ENCODE measurements around the gene COX17. TPM values are rescaled to one million over a fixed set of nuclear protein-coding genes. Genes with fewer than 3 reads are reported as not detected.

COX17 gene
- total RNA-seq, 1 donor from 2014 or later: 64.9 TPM

GRCh38 chr3:119649761-119650160, 27.4 kb downstream of the COX17 start:
- Mint-ChIP-seq H3K4me3 (ENCODE audit: low read depth) (no peak overlapping the region), H3K9me3 (no peaks in the 10 kb centered on the region), H3K36me3 (ENCODE audit: low read depth) (no peaks in the 10 kb centered on the region), H3K27me3 (ENCODE audit: low read depth) (no peaks in the 10 kb centered on the region), H3K4me1 (ENCODE audit: low read depth) (peaks cover 5% of the 10 kb centered on the region), H3K27ac (no peak overlapping the region)
- intact Hi-C loops (cut with micrococcal nuclease): no loop called here
- no peak for DNase-seq (ENCODE audit: low spot score)

GRCh38 chr3:119647843-119648575, 29.2 kb downstream of the COX17 start:
- no peak overlapping the region for H3K4me3 Mint-ChIP-seq (ENCODE audit: low read depth)
- DNase-seq (ENCODE audit: low spot score): no peak
- H3K36me3 Mint-ChIP-seq (ENCODE audit: low read depth): no peaks in the 10 kb centered on the region
- H3K4me1 Mint-ChIP-seq (ENCODE audit: low read depth): peaks cover 13% of the 10 kb centered on the region
- no peaks in the 10 kb centered on the region for H3K9me3 Mint-ChIP-seq
- intact Hi-C loops (cut with micrococcal nuclease): no loop called here
- H3K27ac Mint-ChIP-seq: no peak overlapping the region
- no peaks in the 10 kb centered on the region for H3K27me3 Mint-ChIP-seq (ENCODE audit: low read depth)

- Mint-ChIP-seq H3K4me1 (ENCODE audit: low read depth) (peaks cover 21% of the 10 kb centered on the region), H3K27me3 (ENCODE audit: low read depth) (no peaks in the 10 kb centered on the region), H3K27ac (no peak overlapping the region), H3K9me3 (no peaks in the 10 kb centered on the region), H3K36me3 (ENCODE audit: low read depth) (no peaks in the 10 kb centered on the region), H3K4me3 (ENCODE audit: low read depth) (no peak overlapping the region)
- intact Hi-C loops (cut with micrococcal nuclease): no loop called here
- DNase-seq (ENCODE audit: low spot score): no peak
Observed at GRCh38 chr3:119647171-119647570, 30.0 kb downstream of the COX17 start.

- Mint-ChIP-seq H3K27me3 (ENCODE audit: low read depth) (no peaks in the 10 kb centered on the region), H3K9me3 (peaks cover 6% of the 10 kb centered on the region), H3K4me1 (ENCODE audit: low read depth) (peaks cover 21% of the 10 kb centered on the region), H3K36me3 (ENCODE audit: low read depth) (peaks cover 6% of the 10 kb centered on the region), H3K4me3 (ENCODE audit: low read depth) (no peak overlapping the region), H3K27ac (no peak overlapping the region)
- no peak for DNase-seq (ENCODE audit: low spot score)
- intact Hi-C loops (cut with micrococcal nuclease): no loop called here
Observed at GRCh38 chr3:119645813-119646212, 31.4 kb downstream of the COX17 start.

- H3K4me3 Mint-ChIP-seq (ENCODE audit: low read depth): no peak overlapping the region
Observed at GRCh38 chr3:119644481-119644880, 32.7 kb downstream of the COX17 start.

GRCh38 chr3:119643528-119643927, 33.7 kb downstream of the COX17 start:
- Mint-ChIP-seq H3K9me3 (peaks cover 13% of the 10 kb centered on the region), H3K4me1 (ENCODE audit: low read depth) (peaks cover 36% of the 10 kb centered on the region), H3K27ac (no peak overlapping the region), H3K36me3 (ENCODE audit: low read depth) (peaks cover 15% of the 10 kb centered on the region), H3K4me3 (ENCODE audit: low read depth) (no peak overlapping the region), H3K27me3 (ENCODE audit: low read depth) (no peaks in the 10 kb centered on the region)
- DNase-seq (ENCODE audit: low spot score): no peak
- intact Hi-C loops (cut with micrococcal nuclease): no loop called here

More at GRCh38 chr3:119644481-119644880, 32.7 kb downstream of the COX17 start:
- intact Hi-C loops (cut with micrococcal nuclease): no loop called here
- no peak for DNase-seq (ENCODE audit: low spot score)
- Mint-ChIP-seq H3K9me3 (peaks cover 12% of the 10 kb centered on the region), H3K27ac (no peak overlapping the region), H3K27me3 (ENCODE audit: low read depth) (no peaks in the 10 kb centered on the region), H3K4me1 (ENCODE audit: low read depth) (peaks cover 29% of the 10 kb centered on the region), H3K36me3 (ENCODE audit: low read depth) (peaks cover 14% of the 10 kb centered on the region)

- Mint-ChIP-seq H3K9me3 (peaks cover 13% of the 10 kb centered on the region), H3K27me3 (ENCODE audit: low read depth) (no peaks in the 10 kb centered on the region), H3K36me3 (ENCODE audit: low read depth) (peaks cover 15% of the 10 kb centered on the region), H3K4me3 (ENCODE audit: low read depth) (no peak overlapping the region), H3K27ac (no peak overlapping the region), H3K4me1 (ENCODE audit: low read depth) (peaks cover 42% of the 10 kb centered on the region)
- no peak for DNase-seq (ENCODE audit: low spot score)
- intact Hi-C loops (cut with micrococcal nuclease): no loop called here
Observed at GRCh38 chr3:119642746-119643473, 34.3 kb downstream of the COX17 start.

- H3K36me3 Mint-ChIP-seq (ENCODE audit: low read depth): peaks cover 19% of the 10 kb centered on the region
- DNase-seq (ENCODE audit: low spot score): no peak
- intact Hi-C loops (cut with micrococcal nuclease): no loop called here
- H3K4me1 Mint-ChIP-seq (ENCODE audit: low read depth): peaks cover 50% of the 10 kb centered on the region
- no peak overlapping the region for H3K27ac Mint-ChIP-seq
- peaks cover 13% of the 10 kb centered on the region for H3K9me3 Mint-ChIP-seq
- H3K4me3 Mint-ChIP-seq (ENCODE audit: low read depth): no peak overlapping the region
- H3K27me3 Mint-ChIP-seq (ENCODE audit: low read depth): no peaks in the 10 kb centered on the region
Observed at GRCh38 chr3:119641416-119641815, 35.8 kb downstream of the COX17 start.

GRCh38 chr3:119639494-119640350, 37.5 kb downstream of the COX17 start:
- Mint-ChIP-seq H3K27me3 (ENCODE audit: low read depth) (no peaks in the 10 kb centered on the region), H3K36me3 (ENCODE audit: low read depth) (peaks cover 19% of the 10 kb centered on the region), H3K4me3 (ENCODE audit: low read depth) (no peak overlapping the region), H3K27ac (peak overlapping the region; percentile 86), H3K9me3 (peaks cover 13% of the 10 kb centered on the region), H3K4me1 (ENCODE audit: low read depth) (peaks cover 51% of the 10 kb centered on the region)
- intact Hi-C loops (cut with micrococcal nuclease): loop anchor here (1.0 to 10.0 kb wide), 7 partner anchors 11 to 316 kb away; partner anchors contain the start of gene COX17
- no peak for DNase-seq (ENCODE audit: low spot score)

- Mint-ChIP-seq H3K4me3 (ENCODE audit: low read depth) (peak overlapping the region; percentile 18), H3K27me3 (ENCODE audit: low read depth) (peaks cover 1% of the 10 kb centered on the region), H3K4me1 (ENCODE audit: low read depth) (peaks cover 41% of the 10 kb centered on the region), H3K9me3 (peaks cover 13% of the 10 kb centered on the region), H3K27ac (peak overlapping the region; percentile 86), H3K36me3 (ENCODE audit: low read depth) (peaks cover 19% of the 10 kb centered on the region)
- intact Hi-C loops (cut with micrococcal nuclease): loop anchor here (1.0 to 10.0 kb wide), 4 partner anchors 53 to 398 kb away; partner anchors contain the start of gene B4GALT4
- no peak for DNase-seq (ENCODE audit: low spot score)
Observed at GRCh38 chr3:119637679-119638477, 39.3 kb downstream of the COX17 start.

- no peak overlapping the region for H3K27ac Mint-ChIP-seq
- no peak for DNase-seq (ENCODE audit: low spot score)
- H3K4me1 Mint-ChIP-seq (ENCODE audit: low read depth): peaks cover 33% of the 10 kb centered on the region
- intact Hi-C loops (cut with micrococcal nuclease): loop anchor here (10.0 kb wide), 1 partner anchor 52 kb away; no protein-coding TSS in a partner anchor
- H3K36me3 Mint-ChIP-seq (ENCODE audit: low read depth): peaks cover 19% of the 10 kb centered on the region
- peaks cover 1% of the 10 kb centered on the region for H3K27me3 Mint-ChIP-seq (ENCODE audit: low read depth)
- no peak overlapping the region for H3K4me3 Mint-ChIP-seq (ENCODE audit: low read depth)
- peaks cover 13% of the 10 kb centered on the region for H3K9me3 Mint-ChIP-seq
Observed at GRCh38 chr3:119636891-119637611, 40.2 kb downstream of the COX17 start.

All from activated T-helper 2 cell treated with anti-CD3 and anti-CD28 coated beads, Interferon-gamma antibody, Interleukin-2, Interleukin-4, amounts not matched to agents 10 μg/mL and 5 μg/mL and 100 μg/mL, durations not matched to agents 14 hours and 24 hours and 36 hours (primary cell).